ENCODE measurements around the gene IQCE.
A peak's percentile ranks its signal among the peaks of the same experiment; 100 is the strongest.

IQCE gene

GRCh38 chr7:2521341-2521745 lies 37.4 kb upstream of the IQCE start:
- DNase-seq: peak in 1 of 51 donors; percentile 41

- peak in 12 of 51 donors; percentile 25 to 51 (median 34) for DNase-seq
These were observed 36.7 kb upstream of the IQCE start for GRCh38 chr7:2521952-2522591.

- peak in 1 of 51 donors; percentile 16 for DNase-seq
These were observed 35.9 kb upstream of the IQCE start for GRCh38 chr7:2522780-2523433.

- DNase-seq: peak in 4 of 51 donors; percentile 51 to 74 (median 62)
These were observed 35.3 kb upstream of the IQCE start for GRCh38 chr7:2523461-2523936.

- peak; percentile 24 to 95 (median 82) for DNase-seq
These were observed 34.6 kb upstream of the IQCE start for GRCh38 chr7:2523941-2524807.

GRCh38 chr7:2524808-2525657 lies 33.7 kb upstream of the IQCE start:
- DNase-seq: peak in 2 of 51 donors; percentile 18 to 26

GRCh38 chr7:2525658-2526630 lies 32.8 kb upstream of the IQCE start:
- peak in 2 of 51 donors; percentile 9 to 49 for DNase-seq

GRCh38 chr7:2526659-2527504 lies 31.9 kb upstream of the IQCE start:
- no peak for DNase-seq

GRCh38 chr7:2527505-2528467 lies 31.0 kb upstream of the IQCE start:
- peak in 1 of 51 donors; percentile 37 for DNase-seq

- DNase-seq: no peak
These were observed 30.2 kb upstream of the IQCE start for GRCh38 chr7:2528481-2529095.

GRCh38 chr7:2529161-2530070 lies 29.4 kb upstream of the IQCE start:
- peak in 36 of 51 donors; percentile 25 to 74 (median 53) for DNase-seq

GRCh38 chr7:2530071-2530987 lies 28.4 kb upstream of the IQCE start:
- DNase-seq: peak in 8 of 51 donors; percentile 19 to 66 (median 42)

- DNase-seq: peak in 11 of 51 donors; percentile 32 to 72 (median 49)
These were observed 27.6 kb upstream of the IQCE start for GRCh38 chr7:2530994-2531795.

- peak in 12 of 51 donors; percentile 29 to 67 (median 47) for DNase-seq
These were observed 27.0 kb upstream of the IQCE start for GRCh38 chr7:2531796-2532110.

All from hypothalamus (tissue), 51 donors.